Effector CD8-positive, alpha-beta T cell (primary cell): Measurements from ENCODE around the gene ZNF768.
"Not testable (repeated sequence)": the region's sequence is repeated elsewhere in the genome, so short reads cannot be mapped to it uniquely, and the experiment has no call there.

Experiments used
- DNase-seq: peaks from one replicate; lab custom pipeline; 2025; lab: John Stamatoyannopoulos, UW

The ZNF768 gene

DNA sequence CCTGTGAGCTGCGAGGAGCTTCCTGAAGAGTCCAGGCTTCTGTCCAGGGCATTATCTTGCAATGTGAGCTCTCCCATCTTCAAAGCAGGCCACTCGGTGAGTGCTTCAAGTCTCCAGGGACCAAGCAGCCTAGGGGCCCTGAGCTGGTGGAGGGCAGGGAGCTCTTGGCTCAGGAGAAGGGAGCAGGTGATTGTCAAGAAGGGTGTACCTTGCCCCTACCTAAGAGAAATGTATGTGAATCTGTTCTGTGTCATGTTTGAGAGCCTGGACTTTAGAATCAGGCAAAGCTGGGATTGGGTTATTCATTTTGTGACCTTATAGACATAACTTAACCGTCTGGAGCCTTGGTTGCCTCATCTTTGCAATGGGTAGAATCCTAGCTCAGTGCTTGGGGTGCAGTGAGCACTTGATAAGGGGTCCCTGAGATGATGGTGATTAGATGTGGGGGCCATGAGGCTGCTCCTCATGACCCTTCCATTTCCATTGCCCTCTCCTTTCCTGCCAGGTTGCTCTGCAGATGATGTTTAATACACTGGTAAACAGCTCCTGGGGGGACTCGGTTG is 15.9 kb downstream of the ZNF768 start:
- no peak for DNase-seq

DNA sequence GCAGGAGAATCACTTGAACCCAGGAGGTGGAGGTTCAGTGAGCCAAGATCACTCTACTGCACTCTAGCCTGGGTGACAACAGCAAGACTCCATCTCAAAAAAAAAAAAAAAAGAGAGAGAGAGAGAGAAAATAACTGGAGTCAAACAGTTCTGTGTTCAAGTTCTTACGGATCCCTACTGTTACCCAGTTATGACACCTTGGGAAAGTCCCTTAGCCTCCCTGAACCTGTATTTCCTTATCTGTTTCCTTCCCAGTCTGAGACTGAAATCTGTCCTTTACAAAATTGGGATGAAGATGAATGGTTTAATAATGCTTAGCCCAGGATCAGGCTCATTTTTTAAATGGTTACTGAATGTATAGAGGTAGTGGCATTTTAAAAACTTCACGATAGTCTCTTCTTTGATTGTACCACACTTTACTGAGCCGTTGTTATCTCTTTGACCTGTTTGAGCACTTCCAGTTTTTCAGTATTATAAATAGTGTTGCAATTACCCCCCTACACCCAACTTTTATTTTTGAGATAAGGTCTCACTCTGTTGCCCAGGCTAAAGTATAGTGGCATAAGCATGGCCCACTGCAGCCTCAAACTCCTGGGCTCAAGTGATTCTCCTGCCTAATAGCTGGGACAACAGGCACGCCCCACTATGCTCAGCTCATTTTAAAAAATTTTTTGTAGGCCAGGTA is 17.1 kb downstream of the ZNF768 start:
- DNase-seq = no peak

DNA sequence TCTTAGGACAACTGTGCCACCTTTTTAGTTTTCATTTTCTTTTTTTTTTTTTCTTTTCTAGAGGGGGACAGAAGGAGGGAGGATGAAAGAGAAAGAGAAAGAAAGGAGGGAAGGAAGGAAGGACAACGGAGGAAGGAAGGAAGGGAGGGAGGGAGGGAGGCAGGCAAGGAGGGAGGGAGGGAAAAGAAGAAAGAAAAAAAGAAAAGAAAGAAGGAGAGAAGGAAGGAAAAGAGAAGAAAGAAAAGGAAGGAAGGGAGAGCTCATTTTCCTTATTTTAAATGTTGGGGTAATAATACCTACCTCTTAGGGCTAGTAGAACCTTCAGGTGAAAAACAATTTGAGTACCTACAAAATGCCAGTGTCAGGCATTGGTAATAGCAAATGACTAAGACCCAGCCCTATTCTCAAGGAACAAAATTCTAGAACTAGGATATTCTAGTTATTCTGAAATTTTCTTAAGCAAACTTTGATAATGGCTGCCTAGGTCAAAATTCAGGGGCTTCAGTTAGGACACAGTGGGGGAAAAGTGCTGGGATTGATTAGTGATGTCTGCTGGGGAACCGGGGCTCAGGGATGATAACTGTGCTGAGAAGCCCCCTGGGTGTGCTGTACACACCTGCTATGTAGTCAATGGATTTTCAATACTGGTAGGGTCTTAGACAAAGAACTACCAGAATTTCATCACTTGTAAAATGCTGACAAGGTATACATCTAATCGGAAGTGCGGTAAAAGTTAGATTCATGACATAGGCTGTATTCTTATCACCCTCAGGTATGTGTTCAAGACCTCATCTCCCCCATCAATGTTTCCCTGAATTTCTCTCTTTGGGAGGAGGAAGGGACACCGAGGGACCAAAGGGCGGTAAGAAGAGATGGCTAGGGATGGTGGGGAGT is 22.7 kb downstream of the ZNF768 start:
- DNase-seq = no peak

DNA sequence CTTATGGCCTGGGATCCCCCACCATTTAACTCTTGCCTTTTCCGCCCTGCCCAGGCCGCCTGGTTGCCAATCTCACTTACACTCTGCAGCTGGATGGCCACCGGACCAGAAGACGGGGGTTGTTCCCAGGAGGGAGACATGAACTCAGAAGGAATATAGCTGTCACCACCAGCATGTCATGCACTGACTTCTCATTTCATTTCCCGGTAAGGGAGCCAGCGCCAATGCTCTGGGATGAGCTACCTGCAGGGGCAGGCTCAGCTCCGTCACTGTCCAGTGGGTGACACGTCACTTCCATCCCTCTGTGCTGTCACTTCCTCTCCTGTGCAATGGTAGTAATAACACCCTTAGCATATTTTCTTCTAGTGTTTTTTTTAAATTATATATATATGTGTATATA is 27.1 kb downstream of the ZNF768 start:
- no peak for DNase-seq

DNA sequence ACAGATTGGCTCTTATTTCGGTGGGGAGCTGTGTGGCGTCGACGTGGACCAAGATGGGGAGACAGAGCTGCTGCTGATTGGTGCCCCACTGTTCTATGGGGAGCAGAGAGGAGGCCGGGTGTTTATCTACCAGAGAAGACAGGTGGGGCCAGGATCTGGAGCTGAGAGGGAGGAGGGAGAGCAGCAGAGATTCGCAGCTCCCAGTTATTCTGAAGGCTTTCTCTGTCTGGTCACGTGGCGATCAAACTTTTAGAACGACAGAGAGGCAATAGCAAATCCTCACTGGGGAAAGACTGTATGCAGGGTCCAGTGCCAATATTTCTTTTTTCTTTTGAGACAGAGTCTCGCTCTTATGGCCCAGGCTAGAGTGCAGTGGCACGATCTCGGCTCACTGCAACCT is 31.7 kb downstream of the ZNF768 start:
- DNase-seq = no peak

DNA sequence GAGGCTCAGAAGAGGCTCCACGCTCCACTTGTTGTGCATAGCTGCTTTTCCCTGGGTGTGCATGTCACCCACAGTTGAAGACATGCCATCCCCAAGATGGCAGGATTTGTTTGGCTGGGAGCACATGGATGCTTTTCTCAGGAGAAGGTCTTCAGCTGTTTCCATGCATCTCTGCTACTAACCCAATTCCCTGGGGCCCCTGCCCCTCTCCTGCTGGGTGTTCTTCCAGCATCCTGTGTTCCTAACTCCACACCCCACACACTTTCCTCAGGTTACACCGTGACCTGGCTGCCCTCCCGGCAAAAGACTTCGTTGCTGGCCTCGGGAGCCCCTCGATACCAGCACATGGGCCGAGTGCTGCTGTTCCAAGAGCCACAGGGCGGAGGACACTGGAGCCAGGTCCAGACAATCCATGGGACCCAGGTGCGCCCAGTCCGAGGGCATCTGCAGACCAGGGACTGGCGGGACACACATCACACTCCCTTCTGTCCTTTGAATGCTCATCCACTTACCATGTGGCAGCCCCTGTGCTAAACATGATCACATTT is 32.4 kb downstream of the ZNF768 start:
- no peak for DNase-seq

DNA sequence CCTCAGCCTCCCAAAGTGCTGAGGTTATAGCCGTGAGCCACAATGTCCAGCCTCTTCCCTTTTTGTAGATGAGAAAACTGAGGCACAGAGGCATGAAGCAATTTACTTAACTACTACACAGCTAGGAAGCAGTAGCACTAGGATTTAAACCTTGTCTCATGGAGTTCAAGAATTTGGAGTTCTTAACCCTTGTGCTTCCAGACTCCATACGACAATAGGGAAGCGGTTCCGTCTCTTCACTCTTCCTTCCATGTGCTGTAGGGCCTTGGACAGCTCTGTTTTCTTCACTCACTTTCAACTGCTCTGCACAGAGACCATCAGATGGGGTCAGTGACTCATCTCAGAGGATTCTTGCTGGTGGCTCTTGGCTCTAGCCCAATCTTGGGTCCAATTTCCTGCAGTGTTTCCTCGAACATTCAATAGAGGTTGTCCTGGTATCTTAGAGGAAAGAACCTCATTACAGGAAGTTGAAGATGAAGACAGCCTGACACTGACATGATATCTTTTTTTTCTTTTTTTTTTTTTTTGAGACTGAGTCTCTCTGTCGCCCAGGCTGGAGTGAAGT is 34.5 kb downstream of the ZNF768 start:
- no peak for DNase-seq

DNA sequence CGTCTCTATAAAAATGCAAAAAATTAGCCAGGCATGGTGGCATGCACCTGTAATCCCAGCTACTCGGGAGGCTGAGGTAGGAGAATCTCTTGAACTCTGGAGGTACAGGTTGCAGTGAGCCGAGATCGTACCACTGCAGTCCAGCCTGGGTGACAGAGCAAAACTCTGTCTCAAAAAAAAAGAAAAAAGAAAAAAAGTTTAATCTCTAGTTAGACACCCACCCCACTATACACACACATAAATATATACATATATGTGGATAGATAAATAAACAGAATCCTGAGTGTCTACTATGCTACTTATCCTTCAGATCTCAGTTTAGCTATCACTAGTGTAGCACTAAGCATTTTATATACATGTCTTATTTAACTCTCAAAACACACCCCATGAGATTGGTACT is 35.1 kb downstream of the ZNF768 start:
- DNase-seq = no peak

DNA sequence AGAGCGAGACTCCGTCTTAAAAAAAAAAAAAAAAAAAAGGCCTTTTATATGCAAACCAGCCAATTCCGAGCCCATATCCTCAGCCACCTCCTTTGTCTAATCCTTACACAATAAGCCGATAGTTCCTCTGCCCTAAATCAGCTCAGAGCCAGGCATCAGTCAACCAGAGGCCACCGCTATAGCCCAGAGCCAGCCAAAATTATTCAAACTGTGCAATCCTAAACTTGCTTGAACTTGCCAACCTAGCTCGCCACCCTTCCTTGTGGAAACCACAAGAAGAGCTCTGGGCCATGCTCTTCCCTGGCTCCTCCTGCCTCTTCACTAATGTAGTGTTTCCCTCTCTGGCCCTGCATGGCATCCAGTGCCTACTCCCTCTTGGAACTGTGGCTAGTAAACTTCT is 36.2 kb downstream of the ZNF768 start:
- DNase-seq = no peak

DNA sequence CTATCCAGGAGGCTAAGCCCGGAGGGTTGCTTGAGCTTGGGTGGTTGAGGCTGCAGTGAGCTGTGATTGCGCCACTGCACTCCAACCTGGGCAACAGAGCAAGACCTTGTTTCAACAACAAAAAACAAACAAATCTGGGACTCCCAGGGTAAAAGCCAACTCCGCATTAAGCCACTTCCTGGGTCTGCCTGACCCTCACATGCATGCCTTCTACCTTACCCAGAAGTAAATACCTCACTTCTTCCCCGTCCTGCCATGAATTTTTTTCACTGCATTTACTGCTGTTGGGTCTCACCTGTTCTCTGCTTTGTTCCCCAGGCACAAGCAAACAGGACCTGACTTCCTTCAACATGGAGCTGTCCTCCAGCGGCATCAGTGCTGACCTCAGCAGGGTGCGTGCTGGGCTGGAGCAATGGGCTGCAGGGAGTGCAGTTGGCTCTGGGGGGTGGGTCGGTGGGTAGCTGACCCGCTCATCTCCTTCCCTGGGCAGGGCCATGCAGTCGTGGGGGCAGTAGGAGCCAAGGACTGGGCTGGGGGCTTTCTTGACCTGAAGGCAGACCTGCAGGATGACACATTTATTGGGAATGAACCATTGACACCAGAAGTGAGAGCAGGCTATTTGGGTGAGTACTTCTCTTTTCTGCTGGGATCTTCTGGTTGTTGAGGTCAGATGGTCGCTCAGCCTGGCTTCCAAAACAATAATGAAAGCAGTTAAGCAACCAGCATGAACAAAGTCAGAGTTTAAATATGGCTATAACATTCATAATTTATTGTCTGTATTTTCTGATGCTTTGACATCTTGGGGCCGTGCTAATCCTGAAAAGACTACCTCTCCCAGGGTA is 37.4 kb downstream of the ZNF768 start:
- no peak for DNase-seq

DNA sequence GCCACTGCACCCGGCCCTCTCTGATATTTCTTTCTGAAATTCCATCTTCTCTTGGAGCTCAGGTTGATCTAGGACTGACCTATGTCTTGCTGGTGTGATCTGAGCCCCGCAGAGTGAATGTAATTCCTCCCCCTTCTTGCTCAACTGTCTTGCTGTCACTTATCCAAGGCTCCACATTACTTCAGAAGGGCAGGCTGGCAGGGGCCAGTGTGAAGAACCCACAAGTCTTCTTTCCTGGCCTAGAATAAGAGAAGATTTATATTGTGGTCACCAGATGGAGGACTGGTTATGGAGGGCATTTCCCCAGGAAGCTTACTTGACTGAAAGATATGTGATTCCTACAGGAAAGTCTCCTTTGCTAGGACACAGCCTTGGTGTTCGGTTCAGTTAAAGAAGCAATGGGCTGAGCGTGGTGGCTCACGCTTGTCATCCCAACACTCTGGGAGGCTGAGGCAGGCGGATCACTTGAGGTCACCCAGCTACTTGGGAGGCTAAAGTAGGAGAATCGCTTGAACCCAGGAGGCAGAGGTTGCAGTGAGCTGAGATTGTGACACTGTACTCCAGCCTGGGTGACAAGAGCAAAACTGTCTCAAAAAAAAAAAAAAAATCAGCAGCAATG is 40.4 kb downstream of the ZNF768 start:
- DNase-seq = no peak

DNA sequence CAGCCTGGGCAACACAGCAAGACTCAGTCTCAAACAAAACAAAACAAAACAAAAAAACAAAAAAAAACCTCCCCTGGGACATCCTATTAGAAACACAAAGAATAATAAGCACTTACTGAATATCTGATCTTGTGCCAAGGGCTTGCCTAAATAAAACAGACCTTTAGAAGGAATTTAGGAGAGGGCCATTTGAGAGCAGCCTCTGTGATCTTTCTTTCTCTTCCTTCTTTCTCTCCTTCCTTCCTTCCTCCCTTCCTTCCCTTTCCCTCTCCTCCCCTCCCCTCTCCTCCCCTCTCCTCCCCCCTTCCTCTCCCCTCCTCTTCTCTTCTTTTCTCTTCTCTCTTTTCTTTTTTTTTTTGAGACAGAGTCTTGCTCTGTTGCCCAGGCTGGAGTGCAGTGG is 41.5 kb downstream of the ZNF768 start:
- no peak for DNase-seq

DNA sequence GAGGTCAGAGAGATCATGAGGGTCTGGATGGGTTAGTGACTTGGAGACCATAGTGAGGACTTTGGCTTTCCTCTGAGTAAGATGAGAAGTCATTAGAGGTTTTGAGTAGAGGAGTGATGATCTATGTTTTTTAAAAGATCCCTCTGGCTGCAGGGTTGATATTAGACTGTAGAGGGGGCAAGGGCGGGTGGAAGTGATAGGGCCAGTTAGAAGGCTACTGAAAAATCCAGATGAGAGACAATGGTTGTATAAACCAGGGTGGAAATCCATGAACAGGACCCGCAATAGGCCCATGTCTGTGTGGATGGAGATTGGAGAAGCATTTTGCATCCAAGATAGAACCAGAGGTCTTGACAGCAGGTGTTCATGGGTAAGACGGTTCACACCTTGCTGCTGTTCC is 44.0 kb downstream of the ZNF768 start:
- DNase-seq = no peak

DNA sequence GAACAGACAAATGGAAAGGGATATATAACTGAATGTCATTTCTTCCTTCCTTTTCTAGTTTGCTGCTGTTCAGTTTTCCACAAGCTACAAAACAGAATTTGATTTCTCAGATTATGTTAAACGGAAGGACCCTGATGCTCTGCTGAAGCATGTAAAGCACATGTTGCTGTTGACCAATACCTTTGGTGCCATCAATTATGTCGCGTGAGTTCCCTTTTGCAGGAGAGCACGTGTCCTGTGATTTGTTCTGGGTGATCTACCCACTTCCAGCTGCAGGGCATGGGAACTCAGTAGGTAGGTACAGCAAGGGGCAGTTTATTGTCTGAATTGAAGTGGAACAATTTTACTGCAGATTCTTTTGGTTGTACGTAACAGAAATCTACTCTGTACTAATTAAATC is 45.0 kb downstream of the ZNF768 start:
- no peak for DNase-seq

DNA sequence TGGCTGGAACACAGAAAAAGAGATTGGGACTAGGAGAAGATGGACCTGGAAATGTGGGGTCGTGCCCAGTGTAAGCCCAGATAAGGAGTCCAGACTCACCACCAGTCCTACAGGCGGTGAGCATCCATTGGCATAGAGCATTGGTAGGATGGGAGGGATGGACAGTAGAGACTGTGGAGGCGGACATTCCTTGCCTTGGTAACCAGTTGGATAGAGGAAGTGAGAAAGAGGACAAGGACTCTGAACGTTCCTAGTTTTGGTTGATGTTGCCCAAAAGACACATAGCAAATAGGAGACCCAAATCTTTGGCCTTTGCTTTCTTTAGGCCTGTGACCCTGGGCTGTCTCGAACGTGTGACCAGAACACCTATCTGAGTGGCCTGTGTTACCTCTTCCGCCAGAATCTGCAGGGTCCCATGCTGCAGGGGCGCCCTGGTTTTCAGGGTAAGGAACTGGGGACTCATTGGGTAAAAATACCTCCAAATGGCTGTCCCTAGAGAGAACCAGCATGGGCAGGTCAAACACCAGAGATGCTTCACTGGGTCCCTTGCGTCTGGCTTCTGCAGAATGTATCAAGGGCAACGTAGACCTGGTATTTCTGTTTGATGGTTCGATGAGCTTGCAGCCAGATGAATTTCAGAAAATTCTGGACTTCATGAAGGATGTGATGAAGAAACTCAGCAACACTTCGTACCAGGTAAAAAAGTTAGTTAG is 47.4 kb downstream of the ZNF768 start:
- DNase-seq = no peak

DNA sequence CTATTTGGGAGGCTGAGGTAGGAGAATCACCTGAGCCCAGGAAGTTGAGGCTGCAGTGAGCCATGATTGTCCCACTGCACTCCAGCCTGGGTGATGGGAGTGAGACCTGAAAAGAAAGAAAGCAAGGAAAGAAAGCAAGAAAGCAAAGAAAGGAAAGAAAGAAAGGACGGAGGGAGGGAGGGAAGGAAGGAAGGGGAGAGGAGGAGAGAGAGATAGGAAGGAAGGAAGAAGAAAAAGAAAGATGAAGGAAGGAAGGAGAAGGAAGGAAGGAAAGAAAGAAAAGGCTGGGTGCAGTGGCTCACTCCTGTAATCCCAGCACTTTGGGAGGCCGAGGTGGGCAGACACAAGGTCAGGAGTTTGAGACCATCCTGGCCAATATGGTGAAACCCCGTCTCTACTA is 48.6 kb downstream of the ZNF768 start:
- not testable (repeated sequence) for DNase-seq

DNA sequence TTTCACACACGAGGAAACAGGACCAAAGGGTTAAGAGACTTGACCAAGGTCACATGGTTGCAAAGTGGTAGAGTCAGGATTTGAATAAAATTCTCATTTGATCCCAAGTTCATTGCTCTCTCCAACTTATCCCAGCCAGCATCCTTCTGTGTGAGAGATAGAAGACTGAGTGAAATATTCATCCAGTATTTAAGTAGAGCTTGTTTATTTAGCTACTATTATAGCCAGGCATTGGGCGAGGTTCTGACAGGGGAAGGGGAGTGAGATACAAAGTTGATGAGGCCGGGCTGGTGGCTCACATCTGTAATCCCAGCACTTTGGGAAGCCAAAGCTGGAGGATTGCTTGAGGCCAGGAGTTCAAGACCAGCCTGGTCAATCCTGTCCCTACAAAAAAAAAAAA is 49.4 kb downstream of the ZNF768 start:
- DNase-seq = no peak

DNA sequence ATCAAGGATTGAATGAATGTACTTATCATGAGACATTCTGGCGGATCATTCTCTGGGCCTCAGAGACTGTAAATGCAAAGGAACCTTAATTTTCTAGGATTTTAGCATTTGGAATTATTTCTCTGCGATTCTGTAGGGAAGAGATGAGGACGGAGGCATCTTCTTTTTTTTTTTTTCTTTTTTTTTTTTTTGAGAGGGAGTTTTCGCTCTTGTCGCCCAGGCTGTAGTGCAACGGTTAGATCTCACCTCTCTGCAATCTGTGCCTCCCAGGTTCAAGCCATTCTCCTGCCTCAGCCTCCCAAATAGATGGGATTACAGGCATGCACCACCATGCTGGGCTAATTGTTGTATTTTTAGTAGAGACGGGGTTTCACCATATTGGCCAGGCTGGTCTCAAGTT is 51.7 kb downstream of the ZNF768 start:
- no peak for DNase-seq

DNA sequence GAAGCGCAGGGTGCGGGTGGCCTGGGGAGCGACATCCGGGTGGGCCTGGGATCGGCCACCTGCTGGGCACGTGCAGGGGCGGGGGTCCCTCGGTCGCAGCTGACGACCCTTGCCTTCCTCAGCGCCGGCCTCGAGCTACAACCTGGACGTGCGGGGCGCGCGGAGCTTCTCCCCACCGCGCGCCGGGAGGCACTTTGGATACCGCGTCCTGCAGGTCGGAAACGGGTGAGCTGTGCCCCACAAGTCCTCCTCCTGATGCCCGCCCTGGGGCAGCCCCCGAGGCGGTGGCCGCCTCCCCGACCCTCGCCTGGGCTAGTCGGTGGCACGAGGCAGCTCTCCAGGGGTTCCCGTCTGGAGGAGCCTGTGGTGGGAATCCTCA is 52.3 kb downstream of the ZNF768 start:
- no peak for DNase-seq
